H1 (cell line): Measurements from ENCODE around the gene ATP6V0A1.

Experiments used
- BACH1 ChIP-seq: IDR thresholded peaks from 2 replicates; pipeline ENCODE4 v1.6.1; 2012; ENCODE audit warnings: low read length, improper control_type of control experiment
- EZH2 ChIP-seq: fragments of 200-600 bp; sonication (generic); IDR thresholded peaks from 2 replicates; pipeline ENCODE4 v1.7.1; 2012; ENCODE audit warnings: low read depth, mild to moderate bottlenecking, moderate library complexity, low read length, inconsistent platforms; ENCODE audit not compliant: severe bottlenecking
- JUND ChIP-seq: IDR thresholded peaks from 2 replicates; pipeline ENCODE4 v1.6.1; 2011; ENCODE audit warnings: mild to moderate bottlenecking, improper control_type of control experiment, low read length
- POLR2A ChIP-seq, 2 experiments: IDR thresholded peaks; 1 replicate in 1 of 2; 2 replicates in 1 of 2; pipeline ENCODE4 v1.6.1; 2011; ENCODE audit warnings: low read depth in 2 of 2, low read length in 2 of 2, mild to moderate bottlenecking in 2 of 2; ENCODE audit errors: control extremely low read depth in 1 of 2
- RAD21 ChIP-seq, 2 experiments: IDR thresholded peaks in 1 of 2; conservative IDR thresholded peaks in 1 of 2; 2 replicates each; pipeline ENCODE4 v1.6.1; 2011; ENCODE audit warnings: low read depth in 2 of 2, low read length in 2 of 2, improper control_type of control experiment in 1 of 2, inconsistent platforms in 1 of 2, mild to moderate bottlenecking in 1 of 2, moderate library complexity in 1 of 2
- TCF12 ChIP-seq: IDR thresholded peaks from 2 replicates; pipeline ENCODE4 v1.6.1; 2011; ENCODE audit warnings: low read depth, mild to moderate bottlenecking, low read length
- TF ChIP-seq, protein P1 (sequence below), 3 experiments: IDR thresholded peaks; 1 replicate in 2 of 3; 2 replicates in 1 of 3; pipeline versions ENCODE4 v1.5.1 to v1.6.1; 2011; ENCODE audit warnings: low read length in 3 of 3, mild to moderate bottlenecking in 3 of 3, inconsistent platforms in 2 of 3, low read depth in 1 of 3, moderate library complexity in 1 of 3; ENCODE audit not compliant: insufficient read depth in 1 of 3; ENCODE audit errors: control extremely low read depth in 1 of 3

DNA sequence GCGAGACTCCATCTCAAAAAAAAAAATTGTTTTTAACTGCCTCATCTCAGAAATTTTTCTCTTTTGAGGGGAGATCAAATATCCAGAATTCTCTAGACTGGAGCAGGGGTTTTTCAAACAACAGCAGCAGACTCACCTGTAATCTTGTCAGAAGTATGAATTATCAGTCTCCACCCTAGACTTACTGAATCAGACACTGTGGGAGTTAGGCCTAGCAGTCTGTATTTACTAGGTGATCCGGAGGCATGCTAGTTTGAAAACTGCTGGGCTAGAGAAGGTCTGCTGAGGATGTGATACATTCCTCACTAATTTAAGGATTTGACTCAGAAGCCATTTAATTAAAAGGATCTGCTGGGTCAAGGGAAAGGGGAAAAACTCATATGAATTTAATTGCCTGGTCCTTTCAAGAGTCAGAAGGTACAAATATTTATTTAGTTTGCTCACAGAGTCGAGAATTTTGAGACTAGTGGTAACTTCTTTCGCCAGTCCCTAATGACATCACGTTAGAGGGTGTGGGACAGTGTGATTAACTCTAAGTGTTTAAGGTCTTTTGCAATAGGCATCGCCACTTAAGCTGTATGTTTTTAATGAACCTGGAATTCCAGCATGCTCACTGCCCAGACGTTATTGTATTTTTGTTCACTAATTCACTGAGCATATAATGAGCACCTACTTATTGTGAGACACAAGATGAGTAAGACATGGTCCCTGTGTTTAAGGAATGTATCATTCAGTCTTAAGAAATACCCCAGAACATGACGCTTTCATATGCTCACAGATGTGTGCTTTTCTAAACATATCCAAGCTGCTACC is 14.2 kb downstream of the ATP6V0A1 start:
- TF ChIP-seq BACH1 (no peak), JUND (no peak), POLR2A (IDR thresholded peaks at IDR 0.05; ENCODE audit: control extremely low read depth in 1 of 2, low read depth in 2 of 2, low read length in 2 of 2) (no peak), EZH2 (no peak), TCF12 (no peak), RAD21 (IDR thresholded peaks at IDR 0.05 in 1 of 2, conservative IDR thresholded peaks at IDR 0.05 in 1 of 2; ENCODE audit: low read depth in 2 of 2, low read length in 2 of 2) (no peak)
- TF ChIP-seq, protein P1, sequence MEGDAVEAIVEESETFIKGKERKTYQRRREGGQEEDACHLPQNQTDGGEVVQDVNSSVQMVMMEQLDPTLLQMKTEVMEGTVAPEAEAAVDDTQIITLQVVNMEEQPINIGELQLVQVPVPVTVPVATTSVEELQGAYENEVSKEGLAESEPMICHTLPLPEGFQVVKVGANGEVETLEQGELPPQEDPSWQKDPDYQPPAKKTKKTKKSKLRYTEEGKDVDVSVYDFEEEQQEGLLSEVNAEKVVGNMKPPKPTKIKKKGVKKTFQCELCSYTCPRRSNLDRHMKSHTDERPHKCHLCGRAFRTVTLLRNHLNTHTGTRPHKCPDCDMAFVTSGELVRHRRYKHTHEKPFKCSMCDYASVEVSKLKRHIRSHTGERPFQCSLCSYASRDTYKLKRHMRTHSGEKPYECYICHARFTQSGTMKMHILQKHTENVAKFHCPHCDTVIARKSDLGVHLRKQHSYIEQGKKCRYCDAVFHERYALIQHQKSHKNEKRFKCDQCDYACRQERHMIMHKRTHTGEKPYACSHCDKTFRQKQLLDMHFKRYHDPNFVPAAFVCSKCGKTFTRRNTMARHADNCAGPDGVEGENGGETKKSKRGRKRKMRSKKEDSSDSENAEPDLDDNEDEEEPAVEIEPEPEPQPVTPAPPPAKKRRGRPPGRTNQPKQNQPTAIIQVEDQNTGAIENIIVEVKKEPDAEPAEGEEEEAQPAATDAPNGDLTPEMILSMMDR (IDR thresholded peaks at IDR 0.05; ENCODE audit: control extremely low read depth in 1 of 3, insufficient read depth in 1 of 3, low read depth in 1 of 3, low read length in 3 of 3): no peak
